ENCODE data around the gene ALAS1. TPM values are rescaled to one million over a fixed set of nuclear protein-coding genes. Genes with fewer than 3 reads are reported as not detected.

ALAS1 gene
- total and polyA plus RNA-seq, 9 of the 15 experiments (the other 6 are each of a cell fraction or from before 2014, with no cell fraction given) = 21.4 to 49.5 (median 34.4) TPM

- TF ChIP-seq ZBTB40 (IDR thresholded peaks at IDR 0.05) (no peak), ZBTB40 (CRISPR knock-in tag; IDR thresholded peaks at IDR 0.05) (no peak), ZSCAN29 (IDR thresholded peaks at IDR 0.05) (no peak), FUS (optimal IDR thresholded peaks at IDR 0.05; ENCODE audit: low read depth, low read length) (no peak), ZNF197 (CRISPR knock-in tag; IDR thresholded peaks at IDR 0.05; ENCODE audit: low read depth) (no peak), NCOA2 (IDR thresholded peaks at IDR 0.05; ENCODE audit: partially characterized antibody in 2 of 2) (no peak), SAFB (IDR thresholded peaks at IDR 0.05; ENCODE audit: borderline replicate concordance, low read depth, low read length) (no peak)
- TF ChIP-seq, protein P1, sequence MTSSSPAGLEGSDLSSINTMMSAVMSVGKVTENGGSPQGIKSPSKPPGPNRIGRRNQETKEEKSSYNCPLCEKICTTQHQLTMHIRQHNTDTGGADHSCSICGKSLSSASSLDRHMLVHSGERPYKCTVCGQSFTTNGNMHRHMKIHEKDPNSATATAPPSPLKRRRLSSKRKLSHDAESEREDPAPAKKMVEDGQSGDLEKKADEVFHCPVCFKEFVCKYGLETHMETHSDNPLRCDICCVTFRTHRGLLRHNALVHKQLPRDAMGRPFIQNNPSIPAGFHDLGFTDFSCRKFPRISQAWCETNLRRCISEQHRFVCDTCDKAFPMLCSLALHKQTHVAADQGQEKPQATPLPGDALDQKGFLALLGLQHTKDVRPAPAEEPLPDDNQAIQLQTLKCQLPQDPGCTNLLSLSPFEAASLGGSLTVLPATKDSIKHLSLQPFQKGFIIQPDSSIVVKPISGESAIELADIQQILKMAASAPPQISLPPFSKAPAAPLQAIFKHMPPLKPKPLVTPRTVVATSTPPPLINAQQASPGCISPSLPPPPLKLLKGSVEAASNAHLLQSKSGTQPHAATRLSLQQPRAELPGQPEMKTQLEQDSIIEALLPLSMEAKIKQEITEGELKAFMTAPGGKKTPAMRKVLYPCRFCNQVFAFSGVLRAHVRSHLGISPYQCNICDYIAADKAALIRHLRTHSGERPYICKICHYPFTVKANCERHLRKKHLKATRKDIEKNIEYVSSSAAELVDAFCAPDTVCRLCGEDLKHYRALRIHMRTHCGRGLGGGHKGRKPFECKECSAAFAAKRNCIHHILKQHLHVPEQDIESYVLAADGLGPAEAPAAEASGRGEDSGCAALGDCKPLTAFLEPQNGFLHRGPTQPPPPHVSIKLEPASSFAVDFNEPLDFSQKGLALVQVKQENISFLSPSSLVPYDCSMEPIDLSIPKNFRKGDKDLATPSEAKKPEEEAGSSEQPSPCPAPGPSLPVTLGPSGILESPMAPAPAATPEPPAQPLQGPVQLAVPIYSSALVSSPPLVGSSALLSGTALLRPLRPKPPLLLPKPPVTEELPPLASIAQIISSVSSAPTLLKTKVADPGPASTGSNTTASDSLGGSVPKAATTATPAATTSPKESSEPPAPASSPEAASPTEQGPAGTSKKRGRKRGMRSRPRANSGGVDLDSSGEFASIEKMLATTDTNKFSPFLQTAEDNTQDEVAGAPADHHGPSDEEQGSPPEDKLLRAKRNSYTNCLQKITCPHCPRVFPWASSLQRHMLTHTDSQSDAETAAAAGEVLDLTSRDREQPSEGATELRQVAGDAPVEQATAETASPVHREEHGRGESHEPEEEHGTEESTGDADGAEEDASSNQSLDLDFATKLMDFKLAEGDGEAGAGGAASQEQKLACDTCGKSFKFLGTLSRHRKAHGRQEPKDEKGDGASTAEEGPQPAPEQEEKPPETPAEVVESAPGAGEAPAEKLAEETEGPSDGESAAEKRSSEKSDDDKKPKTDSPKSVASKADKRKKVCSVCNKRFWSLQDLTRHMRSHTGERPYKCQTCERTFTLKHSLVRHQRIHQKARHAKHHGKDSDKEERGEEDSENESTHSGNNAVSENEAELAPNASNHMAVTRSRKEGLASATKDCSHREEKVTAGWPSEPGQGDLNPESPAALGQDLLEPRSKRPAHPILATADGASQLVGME (CRISPR knock-in tag; IDR thresholded peaks at IDR 0.05) = no peak
Measured at GRCh38 chr3:52185311-52185710, 12.6 kb upstream of the ALAS1 start (continued).

Data from K562 (cell line).